NCI-H2196 (cell line): Measurements from ENCODE around the gene POLR1A.
"Not testable (repeated sequence)": the region's sequence is repeated elsewhere in the genome, so short reads cannot be mapped to it uniquely, and the experiment has no call there.

Experiments used
- DNase-seq: peaks from one replicate; lab custom pipeline; 2025; ENCODE audit not compliant: unreplicated experiment; lab: John Stamatoyannopoulos, UW

Gene POLR1A

DNA sequence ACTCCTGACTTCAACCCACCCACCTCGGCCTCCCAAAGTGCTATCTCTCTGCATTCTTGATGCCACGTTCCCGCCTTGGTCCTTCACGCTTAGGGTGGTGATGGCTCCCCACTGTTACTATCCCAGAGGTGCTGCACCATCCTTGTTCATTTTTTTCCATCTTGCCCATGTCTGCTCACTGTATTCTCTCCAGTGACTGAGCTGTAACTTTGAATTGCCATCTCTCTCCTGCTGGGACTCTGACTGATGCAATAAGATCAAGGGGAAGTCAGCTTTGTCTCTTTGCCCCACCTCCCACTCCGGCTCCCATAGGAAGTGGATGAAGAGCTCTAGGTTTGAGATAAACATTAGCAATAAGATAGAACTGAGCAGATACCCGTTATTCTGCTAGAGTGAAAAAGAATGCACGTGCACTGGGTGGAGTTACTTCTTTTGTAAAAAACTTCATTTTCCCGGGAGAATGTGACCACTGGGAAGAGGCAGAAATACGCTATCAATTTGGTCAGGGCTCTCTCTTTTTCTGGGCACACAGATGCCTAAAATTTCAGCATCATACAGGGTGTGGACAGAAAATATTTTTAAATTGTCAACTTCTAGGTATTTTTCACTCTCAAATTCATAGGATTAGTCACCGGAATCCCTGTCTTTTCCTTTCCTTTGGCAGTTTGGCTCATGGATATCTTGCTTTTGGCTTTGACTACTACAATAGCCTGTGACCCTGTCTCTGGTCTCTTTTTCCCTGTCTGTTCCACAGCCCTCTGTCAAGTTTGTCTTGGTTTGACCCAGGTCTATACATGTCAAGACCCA is 105.4 kb downstream of the POLR1A start:
- no peak for DNase-seq

DNA sequence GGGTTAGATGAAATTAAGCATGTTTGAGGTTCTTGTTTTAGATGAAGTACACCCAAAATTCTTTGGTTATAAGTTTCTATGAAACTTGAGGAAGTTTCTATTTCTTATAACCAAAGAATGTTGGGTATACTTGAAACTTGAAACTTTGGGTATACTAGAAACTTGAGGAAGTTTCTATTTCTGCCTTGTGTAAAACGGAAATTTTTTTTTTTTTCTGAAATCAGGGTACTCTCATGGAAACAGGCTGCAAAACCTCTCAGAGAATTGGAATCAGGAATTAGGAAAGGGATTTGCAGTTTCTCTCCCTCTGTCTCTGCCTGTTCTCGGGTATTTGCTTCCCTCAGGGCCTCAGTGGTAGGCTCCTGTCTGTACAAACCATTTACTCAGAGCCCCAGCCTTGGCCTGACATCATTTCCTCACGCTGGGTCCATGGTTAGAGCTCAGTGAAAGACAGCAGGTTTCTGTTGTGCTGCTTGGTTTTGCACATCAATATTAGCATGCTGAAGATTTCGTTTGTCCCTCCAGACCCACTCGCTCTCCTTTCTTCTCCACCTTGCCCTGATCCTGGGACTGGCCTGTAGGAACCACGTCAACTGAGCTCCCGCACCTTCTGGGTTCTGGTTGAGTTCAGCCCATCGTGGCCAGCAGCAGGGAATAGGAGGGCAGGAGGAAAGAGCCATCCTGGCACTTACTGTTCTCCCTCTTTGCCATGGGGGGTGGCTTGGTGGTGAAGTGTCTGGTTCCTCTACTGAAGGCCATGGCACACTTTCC is 106.4 kb downstream of the POLR1A start:
- no peak for DNase-seq

DNA sequence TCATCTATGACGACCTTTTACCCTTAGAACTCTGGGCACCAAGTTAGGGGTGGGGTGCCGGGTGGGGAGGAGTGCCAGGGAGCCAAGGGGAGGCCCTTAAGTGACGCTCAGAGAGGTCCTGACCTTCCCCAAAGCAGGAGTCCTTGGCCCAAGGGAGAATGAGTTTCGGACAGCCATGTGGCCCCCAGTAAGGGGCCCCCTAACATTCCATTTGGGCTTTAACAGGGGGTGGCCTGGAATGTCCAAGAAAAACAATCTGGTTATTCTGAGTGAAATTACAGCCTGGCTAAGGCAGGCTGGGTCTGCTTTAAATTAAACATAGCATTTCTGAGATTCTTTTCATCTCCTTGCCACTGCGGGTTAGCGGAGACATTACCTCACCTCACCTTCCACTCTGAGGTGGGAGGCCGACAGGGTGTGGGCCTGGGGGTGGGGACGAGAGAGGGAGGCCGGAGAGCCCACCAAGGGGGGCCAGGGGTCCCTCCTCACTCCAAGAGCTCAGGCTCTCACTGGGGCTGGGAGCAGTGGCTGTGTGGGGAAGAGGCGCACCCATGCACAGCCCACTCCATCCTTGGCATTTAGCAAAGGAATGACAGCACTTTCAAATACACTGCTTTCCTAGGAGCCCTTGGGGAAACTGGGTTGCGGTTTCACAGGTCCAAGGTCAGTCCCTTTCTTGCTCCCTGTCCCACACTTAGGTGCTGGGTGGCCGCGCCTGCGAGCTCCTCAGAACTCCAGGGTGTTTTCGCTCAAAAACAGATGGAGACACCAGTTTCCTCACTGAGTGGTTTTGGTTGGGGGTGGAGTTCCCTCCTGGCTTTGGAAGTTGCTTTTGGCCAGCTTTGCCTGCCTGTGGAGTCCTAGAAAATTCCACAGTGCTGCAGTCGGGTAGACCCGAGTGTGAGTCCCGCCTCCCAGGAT is 107.4 kb downstream of the POLR1A start:
- DNase-seq: no peak

DNA sequence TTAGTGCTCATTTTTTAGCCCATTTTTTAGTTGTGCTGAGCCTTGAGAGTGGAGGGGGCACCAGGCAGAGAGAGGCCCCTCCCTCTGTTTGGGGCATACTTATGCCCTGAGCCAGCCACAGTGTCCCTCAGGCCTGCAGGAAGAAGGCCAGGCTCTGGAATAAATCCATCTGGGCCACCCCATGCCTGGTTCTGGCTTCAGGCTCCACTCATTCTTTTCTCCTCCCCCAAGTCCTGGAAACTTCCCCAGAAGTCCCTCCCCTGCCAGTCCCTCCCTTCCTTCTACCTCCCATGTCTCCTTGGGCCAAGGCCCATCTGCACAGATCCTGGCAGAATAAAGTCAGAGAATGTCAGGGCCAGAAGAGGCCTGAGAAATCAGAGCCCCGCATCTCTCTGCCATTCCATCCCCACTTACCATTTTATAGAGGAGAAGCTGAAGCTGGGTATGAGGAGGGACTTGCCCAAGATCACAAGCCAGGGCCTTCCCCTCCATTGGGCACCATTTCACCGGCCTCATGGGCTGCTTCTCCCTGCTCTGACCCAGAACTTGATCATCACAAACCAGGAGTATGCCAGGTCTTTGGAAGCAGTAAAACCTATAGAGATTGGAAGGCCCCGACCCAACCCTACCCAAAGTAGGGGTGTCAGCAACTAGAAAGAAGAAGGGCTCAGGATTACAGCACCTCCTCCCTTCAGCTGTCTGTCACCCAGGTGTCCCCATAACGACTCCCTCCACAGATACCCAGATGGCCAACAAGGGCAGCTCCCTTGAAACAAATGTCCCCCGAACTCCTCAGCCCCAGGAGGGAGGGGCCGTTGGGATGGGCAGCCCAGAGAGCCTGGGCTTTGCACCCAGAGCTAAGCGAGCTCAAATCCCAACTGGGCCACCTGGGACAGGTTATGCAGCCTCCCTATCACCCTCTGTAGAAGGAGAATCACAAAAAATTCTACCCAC is 108.4 kb downstream of the POLR1A start:
- DNase-seq: no peak

DNA sequence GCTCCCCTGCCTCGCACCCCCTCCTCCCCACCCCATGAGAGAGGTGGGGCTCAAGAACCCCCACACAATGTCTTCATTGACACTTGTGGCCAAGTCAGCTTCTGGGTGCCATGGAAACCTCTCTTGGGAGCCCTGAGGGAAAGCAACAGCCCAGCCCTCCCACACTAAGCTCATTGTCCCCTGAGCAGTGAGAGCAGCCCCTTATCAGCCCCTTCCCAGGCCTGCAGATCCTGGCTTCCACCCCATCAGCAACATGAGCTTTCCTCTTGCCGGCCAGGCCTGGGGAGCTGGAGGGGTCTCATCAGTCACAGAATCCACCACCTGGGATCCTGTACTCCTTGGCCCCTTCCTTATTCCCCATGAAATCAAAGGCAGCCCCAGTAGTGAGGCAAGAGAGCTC is 109.1 kb downstream of the POLR1A start:
- no peak for DNase-seq

DNA sequence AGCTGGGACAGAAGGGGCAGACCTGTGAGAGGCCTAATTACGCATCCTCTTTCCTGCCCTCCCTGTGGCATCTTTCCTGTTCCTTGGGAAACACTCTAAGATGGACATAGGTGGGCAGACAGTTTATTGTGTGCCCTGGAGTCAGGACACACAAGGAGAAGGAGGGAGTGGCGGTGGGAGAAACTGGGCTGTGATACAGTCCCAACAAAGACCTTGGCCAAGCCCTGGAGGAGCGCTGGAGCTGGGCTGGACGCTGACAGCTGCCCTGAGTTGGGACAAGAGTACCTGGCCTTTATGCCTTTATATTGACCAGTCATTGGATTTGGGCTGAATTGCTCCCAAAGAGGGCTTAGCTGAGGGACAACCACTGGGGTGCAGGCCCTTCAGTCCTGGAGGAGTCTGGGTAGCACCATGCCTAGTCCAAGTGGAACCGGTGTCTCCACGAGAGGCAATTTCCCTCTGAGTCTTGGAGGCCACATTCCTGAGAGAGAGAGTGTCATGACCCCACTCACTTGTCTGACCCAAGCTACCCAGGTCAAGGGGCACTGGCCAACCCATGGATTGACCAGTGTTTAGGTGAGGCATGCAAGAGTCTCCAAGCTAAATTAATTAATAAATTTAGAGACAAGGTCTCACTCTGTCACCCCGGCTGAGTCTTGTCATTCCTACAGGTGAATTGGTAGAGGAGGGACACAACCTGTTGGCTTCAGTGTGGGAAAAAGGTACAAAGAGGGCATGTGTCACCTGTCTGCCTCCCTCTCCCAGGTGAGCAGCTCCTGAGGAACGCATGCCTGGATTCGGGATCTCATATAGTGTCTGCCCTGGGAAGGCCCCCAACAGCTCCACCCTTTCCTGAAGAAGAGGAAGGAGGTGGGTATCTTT is 109.8 kb downstream of the POLR1A start:
- DNase-seq: no peak

DNA sequence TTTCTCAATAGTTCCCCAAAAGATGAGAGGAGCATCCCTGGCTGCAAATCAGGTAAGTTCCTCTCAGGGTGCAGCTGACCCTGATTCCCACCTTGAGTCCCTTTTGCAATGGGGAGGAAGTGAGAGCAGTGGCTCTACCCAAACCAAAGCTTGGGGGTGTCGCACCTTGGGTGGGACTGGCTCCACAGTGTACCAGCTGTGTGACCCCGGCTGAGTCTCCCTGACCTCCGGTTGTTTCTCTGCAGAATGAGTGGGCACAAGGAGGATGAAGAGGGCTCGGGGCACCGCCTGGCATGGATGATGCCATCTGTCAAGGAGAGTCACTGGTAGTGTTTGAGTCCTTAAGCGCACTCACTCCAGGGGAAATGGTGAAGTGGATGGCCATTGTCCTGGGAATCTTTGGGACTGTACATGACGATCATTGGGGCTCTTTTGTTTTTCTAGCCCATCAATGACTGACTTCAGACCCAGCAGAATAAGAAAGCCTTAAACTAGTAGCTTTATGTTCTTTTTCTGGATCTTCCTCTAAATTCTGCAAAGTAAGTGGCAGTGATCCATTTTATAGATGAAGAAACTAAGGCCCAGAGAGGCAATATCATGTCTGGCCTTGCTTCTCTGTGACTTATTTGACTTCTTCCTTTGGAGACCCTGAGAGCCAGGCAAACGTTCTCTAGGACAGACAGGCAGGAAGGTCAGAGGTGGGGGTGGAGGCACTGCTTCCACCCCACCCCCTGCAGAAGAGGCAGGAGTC is 110.6 kb downstream of the POLR1A start:
- DNase-seq: no peak

DNA sequence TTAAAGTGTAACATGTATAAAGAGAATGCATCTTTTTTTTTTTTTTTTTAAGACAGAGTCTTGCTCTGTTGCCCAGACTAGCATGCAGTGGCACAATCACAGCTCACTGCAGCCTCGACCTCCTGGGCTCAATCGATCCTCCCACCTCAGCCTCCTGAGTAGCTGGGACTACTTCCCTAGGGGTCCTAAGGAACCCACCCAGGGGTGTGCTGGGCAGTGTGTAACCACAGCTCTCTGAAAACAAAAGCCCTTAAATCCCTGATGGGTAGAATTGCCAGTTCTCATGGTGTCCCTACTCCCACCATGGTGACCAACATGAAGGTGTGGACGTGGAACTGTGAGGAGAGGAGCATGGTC is 111.3 kb downstream of the POLR1A start:
- DNase-seq: no peak

DNA sequence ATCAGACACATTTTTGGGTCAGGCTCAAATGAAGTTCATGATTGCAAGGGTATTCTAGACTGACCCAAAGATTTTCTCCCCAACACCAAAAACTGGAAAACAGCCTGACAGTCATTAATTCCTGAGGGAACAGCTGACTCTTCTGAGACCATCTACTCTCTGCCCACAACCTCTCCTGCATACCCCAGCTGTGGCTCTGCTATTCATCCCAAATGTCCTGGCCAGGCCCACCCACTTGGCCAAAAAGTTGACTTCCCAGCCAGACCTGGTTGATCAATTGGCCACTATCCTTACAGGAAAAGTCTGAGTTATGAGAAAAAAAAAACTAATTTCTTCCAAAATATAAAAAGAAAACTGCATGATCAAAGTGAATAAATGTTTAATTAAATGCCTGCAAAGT is 113.1 kb downstream of the POLR1A start:
- no peak for DNase-seq

DNA sequence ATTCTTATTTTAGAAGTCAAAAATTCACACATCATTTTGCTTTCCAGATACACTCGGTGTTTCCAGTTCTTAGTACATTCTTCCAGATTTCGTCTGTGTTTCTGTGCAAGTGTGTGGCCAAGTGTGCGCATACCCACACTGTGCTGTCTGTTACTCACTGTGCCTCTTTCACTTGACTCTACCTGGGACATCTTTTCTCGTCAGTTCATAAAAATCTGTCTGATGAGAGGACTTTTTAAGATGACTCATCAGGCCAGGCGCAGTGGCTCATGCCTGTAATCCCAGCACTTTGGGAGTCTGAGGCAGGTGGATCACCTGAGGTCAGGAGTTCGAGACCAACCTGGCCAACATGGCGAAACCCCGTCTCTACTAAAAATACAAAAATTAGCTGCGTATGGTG is 113.6 kb downstream of the POLR1A start:
- not testable (repeated sequence) for DNase-seq

DNA sequence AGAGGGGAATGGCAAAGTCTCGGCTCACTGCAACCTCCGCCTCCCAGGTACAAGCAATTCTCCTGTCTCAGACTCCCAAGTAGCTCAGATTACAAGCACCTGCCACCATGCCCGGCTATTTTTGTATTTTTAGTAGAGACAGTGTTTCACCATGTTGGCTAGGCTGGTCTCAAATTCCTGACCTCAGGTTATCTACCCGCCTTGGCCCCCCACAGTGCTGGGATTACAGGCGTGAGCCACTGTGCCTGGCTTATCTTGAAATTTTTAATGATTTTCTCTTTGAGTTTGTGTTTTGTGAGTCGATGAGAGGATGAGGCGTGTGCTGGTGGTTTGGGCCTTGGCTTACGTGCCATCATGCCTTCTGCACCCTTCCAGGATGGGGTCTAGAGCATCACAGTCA is 115.6 kb downstream of the POLR1A start:
- no peak for DNase-seq

DNA sequence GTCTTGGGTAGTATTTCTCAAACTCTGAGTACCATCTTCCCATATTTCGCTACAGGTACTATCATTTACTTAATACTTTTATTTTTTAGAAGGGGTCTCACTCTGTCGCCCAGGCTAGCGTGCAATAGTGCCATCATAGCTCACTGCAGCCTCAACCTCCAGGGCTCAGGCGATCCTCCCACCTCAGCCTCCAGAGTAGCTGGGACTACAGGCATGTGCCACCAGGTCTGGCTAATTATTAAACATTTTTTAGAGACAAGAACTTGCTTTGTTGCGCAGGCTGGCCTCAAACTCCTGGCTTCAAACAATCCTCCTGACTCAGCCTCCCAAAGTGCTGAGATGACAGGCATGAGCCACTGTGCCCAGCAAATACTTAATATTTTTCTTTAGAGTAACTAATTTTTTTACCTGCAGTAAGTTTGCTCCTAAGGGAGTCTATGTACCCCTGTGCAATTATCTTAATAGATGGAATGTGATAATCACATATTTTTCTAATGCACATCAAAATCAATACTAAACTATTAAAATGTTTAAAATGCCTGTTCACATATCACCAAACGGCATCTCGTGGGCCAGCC is 116.3 kb downstream of the POLR1A start:
- DNase-seq: no peak

DNA sequence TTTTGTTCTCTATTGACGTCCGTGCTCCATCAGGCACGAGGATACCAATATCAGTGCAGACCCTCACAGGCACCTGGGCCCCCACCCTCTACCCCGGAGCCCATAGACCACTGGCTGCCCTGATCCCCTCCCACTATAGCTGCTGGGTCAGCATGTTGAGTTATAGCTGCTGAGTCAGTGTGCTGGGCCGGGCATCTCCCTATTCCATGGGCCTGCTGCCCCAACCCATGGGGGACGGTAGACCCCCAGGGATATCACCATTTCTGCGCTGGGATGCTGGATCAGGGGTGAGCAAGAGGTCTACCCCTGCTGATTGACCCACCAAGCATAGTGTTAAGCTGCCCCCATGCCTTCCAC is 116.8 kb downstream of the POLR1A start:
- no peak for DNase-seq

DNA sequence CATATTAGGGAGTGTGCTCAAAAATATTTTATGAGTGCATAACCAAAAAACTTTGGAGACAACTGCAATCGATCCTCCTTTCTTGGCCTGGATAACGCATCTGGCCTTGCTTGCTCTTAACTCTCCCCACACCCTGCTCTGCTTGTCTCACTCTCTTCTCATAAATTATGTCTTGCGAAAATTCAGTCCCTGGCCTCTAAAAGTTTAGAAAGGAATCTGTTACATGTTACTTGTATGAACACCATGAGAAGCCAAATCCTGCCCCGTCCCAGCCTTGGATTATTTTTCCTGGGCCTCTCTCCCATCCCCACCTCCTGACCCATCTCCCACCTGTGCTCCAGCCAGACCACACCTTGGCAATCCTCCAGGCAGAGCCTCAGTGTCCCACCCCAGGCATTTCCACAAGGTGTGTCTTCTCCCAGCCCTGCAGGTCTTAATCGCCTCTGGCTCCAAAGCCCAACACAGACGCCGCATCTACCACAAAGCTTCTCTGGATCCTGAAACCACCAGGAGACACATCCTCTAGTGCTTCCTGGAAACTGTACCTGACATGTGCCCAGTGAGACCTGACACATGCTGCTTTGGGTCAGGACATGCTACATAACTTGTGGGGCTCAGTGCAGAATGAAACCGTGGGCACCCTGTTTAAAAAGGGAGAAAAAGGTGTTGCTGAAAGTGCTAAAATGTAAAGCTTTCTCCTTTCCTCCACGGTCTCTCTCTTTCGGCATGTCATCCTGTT is 117.3 kb downstream of the POLR1A start:
- DNase-seq: no peak

DNA sequence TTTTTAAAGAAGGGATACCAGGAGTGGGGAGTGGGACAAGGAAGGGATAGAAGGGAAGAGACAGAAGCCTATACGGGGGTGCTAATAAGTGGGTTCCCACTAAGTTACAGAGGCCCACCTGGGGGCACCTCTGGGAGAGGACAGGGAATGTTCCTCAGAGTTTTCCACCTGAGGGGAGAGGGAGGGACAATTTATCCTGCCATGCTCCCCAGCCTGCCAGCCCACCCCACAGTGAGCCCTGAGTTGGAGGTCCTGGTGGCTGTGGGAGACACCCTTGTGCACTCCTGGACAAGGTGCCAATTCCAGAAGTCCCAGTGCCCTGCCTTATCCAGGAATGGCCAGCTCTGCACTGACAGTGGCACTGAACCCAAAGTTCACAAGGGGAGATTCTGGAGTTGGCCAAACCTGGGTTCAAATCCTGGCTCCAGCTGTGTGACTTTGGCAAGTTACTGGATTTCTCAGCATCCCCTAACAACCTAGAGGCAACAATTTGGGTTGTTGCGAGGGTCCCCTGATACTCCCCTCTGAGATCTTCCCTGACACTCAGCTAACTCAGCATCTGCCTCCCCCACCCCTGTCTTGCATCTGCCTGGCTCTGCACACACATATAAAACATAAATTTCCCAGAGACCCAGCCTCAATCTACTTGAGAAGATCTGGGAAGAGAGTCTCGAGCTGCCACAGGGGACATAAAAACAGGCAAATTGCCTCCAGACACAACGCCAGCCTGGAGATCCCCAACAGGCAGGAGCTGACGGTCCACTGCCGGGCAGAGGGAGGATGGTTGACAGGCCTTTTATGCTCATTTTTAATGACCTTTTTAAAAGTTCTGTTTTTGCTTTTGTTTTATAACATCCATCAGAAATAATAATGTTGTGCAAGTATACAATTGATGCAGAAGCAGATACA is 118.2 kb downstream of the POLR1A start:
- DNase-seq: no peak

DNA sequence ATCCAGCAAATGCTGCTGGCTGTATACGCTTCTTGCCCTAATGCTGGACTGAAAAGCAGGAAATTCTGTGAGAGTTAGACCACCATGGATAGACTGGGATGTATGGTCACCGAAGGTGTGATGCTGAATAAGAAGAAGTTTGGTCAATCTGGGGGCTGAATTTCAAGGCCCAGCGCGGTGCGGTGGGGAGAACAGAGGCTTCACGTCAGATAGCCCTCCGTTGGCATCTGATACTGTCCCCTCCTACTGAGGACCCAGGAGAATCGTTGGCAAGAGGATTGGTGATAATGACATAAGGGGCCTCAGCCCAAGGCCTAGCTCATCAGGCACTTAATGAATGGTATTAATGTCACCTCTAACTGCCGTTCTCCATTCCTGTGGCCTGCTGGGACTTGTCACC is 119.6 kb downstream of the POLR1A start:
- no peak for DNase-seq

DNA sequence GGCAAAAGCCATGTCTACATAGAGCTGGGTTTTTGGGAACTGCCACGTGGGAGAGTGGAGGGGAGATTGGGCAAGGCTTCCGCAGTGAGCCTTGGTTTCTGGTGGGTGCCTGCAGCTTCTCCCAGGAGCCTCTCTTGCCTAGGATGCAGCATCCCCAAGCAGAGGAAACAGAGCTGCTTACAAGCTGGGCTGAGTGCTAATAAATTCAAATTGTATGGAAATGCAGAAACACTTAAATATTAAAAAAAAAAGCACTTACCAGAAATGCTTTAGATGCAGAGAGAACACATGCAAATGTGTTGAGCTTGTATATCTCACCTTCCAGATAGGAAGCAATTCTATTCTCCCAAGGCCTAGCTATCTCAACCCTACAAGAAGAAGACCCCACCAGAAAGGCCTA is 120.9 kb downstream of the POLR1A start:
- DNase-seq: no peak
